HG03103 (cell line): ENCODE data around the gene ISG15.
"Not testable (repeated sequence)": the region's sequence is repeated elsewhere in the genome, so short reads cannot be mapped to it uniquely, and the experiment has no call there.

ENCODE experiments used
- ATAC-seq: cut with Tn5 transposase; IDR thresholded peaks from one replicate; pipeline ENCODE4 v1.9.1; 2021; ENCODE audit warnings: low read depth; ENCODE audit not compliant: unreplicated experiment

The ISG15 gene

GRCh38 chr1:992362-992761 is 20.9 kb upstream of the ISG15 start:
- no peak for ATAC-seq

DNA sequence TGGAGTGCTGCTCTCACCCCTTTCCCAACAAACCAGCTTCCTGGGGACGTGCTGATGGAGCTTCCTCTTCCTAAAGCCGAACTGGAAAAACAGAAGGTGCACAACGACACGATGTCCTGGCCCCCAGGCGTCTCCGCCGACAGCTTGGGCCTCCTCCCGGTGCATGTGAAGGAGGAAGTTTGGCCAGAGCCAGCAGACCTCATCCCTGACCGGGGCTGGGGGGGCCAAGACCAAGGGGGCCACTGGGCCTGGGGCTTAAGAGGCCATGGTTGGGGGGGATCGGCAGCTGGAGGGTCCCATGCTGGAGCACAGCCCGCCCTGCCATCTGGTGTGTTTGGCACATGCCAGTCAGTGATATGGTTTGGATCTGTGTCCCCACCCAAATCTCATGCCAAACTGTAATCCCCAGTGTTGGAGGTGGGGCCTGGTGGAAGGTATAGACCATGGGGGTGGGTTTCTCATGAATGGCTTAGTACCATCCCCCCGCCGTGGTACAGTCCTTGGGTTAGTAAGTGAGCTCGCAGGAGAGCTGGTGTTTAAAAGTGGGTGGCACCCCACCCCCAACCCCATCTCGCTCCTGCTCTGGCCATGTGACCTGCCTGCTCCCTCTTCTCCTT is 19.8 kb upstream of the ISG15 start:
- ATAC-seq = no peak

DNA sequence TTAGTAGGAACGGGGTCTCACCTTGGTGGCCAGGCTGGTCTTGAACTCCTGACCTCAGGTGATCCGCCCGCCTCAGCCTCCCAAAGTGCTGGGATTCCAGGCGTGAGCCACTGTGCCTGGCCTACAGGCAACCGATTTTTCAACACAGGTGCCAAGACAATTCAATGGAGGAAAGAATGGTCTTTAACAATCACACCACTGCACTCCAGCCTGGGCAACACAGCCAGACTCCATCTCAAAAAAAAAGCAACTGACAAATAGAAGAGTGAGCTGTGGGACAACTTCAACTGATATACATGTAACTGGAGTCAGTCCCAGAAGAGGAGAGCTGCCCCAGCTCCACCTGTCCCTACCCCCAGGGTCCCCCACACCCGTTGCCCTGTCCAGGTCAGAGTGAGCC is 18.8 kb upstream of the ISG15 start:
- ATAC-seq = not testable (repeated sequence)

GRCh38 chr1:995665-996633 is 17.3 kb upstream of the ISG15 start:
- no peak for ATAC-seq

DNA sequence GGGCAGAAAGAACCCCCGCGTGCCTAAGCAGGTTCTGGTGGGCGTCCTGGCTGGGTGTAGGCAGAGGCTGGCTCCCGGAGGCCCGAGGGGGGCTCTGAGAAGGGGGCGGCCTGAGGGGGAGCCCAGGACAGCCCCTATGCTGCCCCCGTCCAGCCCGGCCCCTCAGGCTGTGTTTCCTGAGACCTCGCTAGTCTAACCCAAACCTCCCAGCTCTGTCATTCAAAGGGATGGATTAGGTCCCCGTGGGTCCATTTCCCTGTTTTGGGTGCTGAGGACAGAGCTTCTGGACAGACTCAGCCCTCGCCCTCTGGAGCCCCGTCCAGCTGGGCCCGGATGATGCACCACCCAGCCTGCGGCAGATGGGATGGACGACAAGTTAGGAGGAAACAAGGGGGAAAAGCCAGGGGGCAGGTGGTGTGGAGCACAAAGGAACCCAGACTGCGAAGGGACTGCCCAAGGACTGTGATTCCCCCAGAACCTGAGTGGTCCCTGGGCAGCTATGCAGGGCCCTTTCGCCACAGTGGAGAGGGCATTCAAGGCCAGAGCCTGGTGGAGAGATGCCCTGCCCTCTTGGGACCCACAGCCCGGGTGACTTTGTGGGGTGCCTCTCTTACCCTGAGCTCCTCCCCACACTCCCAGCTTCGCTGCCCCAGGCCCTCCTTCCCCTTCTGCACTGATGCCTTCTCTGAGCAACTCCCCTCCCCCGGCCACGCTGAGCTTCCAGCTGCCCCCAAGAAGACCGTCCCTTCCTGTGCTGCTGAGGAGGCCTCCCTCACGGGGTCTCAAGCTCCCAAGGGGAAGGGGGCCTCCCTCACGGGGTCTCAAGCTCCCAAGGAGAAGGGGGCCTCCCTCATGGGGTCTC is 16.2 kb upstream of the ISG15 start:
- ATAC-seq = no peak

- ATAC-seq = no peak
Measured at GRCh38 chr1:997713-997992, 15.6 kb upstream of the ISG15 start.

DNA sequence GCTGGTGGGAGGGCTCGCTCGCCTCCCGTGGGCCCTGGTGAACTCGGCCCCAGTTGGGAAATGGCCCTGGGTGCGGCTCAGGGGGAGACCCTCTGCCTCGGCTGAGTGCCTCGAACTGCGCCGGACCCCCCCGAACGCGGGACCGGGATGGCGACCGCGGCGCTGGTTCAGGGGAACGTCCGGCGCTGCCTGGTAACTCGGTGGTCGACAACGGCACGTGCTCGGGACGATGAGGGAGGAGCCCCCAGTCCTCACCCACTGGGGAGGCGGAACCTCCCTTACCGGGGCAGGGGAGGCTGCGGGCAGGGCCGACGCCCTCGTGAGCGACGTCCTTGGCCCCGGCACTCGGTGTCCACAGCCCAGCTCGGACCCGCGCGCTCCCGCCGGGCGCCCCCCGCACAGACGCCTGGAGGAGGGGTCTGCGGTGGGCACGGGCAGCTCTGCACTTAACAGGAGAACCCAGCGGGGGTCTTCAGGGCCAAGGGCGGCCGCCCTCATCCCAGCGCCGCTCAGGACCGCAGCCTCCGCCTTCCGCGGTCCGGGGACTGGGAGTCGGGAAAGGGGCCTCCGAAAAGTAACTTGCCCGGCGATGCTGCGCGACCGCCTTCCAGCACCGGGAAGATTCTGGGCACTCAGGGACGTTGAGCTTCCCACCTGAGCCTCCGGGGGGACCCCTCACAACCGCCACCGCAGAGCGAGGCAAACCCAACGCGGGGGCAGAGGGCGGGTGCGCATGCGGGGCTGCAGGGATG is 15.1 kb upstream of the ISG15 start:
- ATAC-seq = no peak

DNA sequence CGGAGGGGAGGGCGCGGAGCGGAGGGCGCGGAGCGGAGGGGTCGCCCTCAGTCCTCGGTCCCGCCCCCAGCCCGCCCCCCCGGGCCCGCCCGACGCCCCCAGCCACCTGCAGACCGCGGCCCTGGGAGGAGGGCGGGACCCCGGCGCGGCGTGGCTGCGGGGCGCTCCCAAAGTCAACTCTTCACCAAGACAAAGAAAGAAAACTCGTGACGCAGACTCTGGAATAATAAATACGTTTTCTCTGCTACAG is 14.6 kb upstream of the ISG15 start:
- ATAC-seq = no peak

DNA sequence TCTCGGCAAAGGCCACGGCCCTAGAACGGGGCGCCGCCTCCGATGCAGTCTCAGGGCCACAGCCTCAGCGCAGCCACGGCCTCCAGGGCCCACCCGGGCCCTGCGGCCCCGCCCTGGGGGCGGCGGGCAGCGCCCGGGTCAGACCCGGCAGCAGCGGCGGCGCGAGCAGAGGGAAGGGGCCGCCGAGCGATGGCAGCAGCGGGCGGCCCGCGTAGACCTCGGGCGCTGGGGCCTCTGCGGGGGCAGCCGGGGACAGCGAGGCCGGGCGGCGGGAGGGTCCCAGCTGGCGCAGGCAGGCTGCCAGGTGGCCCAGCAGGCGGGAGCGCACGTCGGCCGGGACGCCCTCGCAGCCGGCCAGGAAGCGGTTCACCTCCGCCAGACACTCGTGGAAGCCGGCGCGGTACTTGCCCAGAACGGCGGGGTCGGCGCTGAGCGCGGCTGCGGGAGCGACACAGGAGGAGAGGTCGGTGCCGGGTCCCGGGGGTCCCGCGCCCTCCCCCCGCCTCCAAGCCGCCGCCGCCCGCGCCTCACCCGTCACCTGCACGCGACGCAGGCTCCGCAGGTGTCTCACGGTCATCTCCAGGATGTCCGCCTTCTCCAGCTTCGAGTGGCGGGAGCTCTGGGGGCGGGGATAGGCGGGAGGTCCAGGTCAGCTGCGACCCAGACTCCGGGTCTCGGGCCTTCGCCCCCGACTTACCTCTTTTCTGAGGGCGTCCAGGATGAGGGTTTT is 14.1 kb upstream of the ISG15 start:
- no peak for ATAC-seq

- no peak for ATAC-seq
Measured at GRCh38 chr1:999725-1000356, 13.5 kb upstream of the ISG15 start, which contains the start of gene HES4. Gene HES4 (minus strand): TSS chr1:1000097. CDS start chr1:999973, 124 bp downstream.

DNA sequence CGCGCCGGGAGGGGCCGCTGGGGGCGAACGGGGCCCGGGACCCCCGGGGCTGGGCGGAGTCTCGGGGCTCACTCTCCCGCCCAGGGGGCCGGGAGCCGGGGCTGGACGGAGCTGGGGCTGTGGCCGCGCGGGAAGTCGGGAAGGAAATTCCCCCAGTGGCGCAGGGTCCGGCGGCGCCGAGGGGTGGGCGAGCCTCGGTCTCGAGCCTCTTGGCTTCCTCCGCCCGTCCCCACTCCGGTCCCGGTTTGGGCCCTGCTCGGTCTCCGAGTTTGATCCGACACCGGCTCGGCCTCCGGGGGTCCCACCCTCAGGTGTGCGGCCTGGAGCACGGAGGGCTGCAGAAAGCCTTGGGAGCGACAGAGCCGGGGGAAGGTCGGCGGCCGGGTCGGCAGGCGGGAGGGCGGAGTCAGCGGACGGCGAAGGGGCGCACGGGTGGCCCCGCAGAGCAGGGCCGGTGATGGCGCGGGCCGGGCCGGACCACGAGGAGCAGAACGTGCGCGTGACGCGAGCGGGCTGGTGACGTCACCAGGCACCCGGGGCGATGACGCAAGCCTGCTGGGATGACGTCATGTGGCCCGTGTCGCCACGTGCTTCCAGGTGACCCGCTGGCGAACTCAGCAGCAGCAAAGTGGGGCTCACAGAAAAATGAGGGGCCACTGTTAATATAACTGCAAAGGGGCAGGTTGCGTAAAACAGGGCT is 12.8 kb upstream of the ISG15 start:
- no peak for ATAC-seq

- ATAC-seq = no peak
Measured at GRCh38 chr1:1001057-1001783, 12.1 kb upstream of the ISG15 start.

DNA sequence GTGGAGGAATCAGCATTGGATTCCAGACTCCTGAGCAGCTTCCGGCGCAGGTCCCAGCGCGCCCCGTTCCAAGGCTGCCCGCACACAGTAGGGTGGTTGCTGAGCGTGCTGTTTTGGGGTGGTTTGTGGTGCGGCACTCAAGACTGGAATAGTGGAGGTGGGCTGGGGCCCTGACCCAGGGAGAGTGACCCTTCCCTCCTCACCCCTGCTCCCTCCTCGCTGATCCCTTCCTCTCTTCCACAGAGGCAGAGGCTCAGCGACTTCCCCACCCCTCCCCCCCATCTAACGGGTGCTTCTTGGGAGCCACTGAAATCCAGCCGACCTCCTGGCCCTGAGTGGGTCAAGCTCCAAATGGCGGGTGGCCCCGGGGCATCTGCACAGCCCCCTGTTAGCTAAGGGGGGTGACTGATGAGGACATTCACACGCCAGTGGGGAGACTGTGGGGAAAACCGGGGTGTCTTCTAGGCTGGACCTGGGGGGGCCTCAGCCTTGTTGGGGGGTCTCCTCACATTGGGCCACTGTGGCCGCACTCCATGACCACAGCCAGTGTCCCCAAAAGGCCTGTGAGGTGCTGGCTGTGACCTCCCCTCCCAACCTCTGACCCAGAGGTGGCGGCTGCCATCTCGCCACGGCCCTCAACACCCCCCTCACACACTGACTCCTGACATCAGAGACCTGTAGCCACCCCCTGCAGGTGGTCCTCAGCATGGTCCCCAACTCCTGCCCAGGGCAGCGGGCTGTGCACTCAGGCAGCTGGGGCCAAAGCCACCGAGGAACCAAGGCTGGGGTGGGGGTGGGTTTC is 9.5 kb upstream of the ISG15 start:
- no peak for ATAC-seq

GRCh38 chr1:1004420-1004779 is 8.9 kb upstream of the ISG15 start:
- no peak for ATAC-seq

DNA sequence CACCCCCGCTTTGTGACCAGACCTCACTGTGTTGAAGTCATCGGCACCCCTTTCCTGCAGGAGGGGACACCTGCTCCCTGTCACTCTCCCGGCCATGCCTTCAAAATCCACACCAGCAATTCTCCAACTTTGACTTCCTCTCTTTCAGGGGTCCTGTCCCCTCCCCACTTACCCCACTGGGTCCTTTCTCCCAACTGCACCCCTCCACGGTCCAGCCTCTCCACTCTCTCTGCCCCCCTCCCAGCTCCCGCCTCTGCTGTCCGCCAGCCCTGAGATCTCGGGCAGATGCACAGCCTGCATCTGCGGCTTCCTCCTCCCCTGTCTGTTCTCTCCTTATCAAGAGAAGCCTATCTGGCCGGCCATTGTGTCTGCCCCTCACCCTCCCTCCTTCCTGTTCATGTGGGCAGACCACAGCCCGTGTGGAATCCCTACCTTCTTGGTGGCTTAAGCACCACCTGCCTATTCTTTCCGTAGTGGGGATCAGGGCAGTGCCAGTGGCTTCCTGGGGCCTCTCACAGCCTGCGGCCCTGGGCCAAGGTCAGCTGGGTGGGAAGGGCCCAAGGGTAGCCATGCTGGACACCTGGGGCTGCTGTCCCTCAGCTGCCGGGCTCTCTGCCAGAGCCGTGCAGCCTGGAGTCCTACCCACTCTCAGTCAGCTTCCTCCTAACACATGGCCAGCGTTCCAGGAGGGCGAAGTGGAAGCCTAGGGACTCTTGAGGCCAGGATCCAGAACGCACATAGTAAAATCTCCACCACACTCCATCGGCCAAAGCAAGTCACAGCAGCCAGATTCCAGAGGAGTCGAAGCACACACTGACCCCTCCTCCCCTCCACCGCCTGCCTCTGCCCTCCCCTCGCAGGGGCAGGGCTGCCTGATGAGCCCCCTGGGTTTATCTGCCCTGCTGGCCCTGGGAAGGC is 8.3 kb upstream of the ISG15 start:
- no peak for ATAC-seq

DNA sequence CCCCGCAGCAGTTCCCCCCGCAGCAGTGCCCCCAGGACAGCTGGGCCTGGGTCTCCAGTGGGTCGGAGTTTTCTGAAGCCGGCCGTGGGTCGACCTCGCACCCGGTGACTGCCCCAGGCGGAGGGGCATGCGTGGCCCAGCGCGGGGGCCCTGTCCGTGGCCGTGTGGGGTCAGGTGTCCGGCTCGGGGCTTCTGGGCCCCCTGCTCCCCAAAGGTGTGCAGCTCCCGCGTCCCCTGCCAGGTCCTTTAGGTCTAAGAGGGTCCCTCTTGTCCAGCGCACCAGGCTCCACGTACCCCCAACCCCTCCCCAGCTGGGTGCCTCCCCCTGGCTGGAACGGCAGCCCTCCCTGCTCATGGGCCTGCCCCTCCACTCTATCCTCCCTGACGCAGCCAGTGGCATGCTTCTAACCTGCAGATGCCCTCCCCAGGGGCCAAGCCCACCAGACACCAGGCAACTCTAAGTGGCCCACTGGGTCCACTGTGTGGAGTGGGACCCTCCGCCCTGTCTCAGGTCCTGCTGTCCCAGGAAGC is 7.5 kb upstream of the ISG15 start:
- no peak for ATAC-seq
